Suprapubic skin (tissue), 3 donors: ENCODE results near the gene TMEM131L.

Source experiments
- POLR2A ChIP-seq, 2 donors: fragments of 450-650 bp; IDR thresholded peaks; one replicate each; pipeline ENCODE4 v1.6.1; 2017; ENCODE audit warnings: antibody characterized with exemption in 2 of 2, mild to moderate bottlenecking in 2 of 2, moderate library complexity in 2 of 2
- TF ChIP-seq, protein P1 (sequence below), 2 donors: fragments of 200-600 bp in 1 of 2; fragments of 450-650 bp in 1 of 2; sonication (generic) in 1 of 2; IDR thresholded peaks; one replicate each; pipeline ENCODE4 v1.5.1; 2016 to 2019; ENCODE audit warnings: antibody characterized with exemption in 2 of 2, mild to moderate bottlenecking in 1 of 2, moderate library complexity in 1 of 2

GRCh38 chr4:153572609-153573008, 106.4 kb downstream of the TMEM131L start:
- TF ChIP-seq, protein P1, sequence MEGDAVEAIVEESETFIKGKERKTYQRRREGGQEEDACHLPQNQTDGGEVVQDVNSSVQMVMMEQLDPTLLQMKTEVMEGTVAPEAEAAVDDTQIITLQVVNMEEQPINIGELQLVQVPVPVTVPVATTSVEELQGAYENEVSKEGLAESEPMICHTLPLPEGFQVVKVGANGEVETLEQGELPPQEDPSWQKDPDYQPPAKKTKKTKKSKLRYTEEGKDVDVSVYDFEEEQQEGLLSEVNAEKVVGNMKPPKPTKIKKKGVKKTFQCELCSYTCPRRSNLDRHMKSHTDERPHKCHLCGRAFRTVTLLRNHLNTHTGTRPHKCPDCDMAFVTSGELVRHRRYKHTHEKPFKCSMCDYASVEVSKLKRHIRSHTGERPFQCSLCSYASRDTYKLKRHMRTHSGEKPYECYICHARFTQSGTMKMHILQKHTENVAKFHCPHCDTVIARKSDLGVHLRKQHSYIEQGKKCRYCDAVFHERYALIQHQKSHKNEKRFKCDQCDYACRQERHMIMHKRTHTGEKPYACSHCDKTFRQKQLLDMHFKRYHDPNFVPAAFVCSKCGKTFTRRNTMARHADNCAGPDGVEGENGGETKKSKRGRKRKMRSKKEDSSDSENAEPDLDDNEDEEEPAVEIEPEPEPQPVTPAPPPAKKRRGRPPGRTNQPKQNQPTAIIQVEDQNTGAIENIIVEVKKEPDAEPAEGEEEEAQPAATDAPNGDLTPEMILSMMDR (IDR thresholded peaks at IDR 0.05): no peak
- TF ChIP-seq POLR2A (IDR thresholded peaks at IDR 0.05): no peak
